AG04449 (cell line): ENCODE results near the gene ANTXR2.

Experiments used
- CTCF ChIA-PET: fragments of 350-600 bp; formaldehyde crosslinking; extraction: SDS; loops from one replicate; lab custom pipeline; 2021; ENCODE audit warnings: antibody characterized with exemption; lab: Yijun Ruan, JAX
- POLR2A ChIA-PET: fragments of 400-600, 350-600 bp; formaldehyde crosslinking; extraction: SDS; loops from one replicate; lab custom pipeline; 2020; ENCODE audit warnings: antibody characterized with exemption, inconsistent platforms; lab: Yijun Ruan, JAX
- DNase-seq: peaks from one replicate; pipeline ENCODE4 v3.0.0-alpha.2; 2010; ENCODE audit warnings: low read depth, low spot score
- H3K4me3 ChIP-seq: 2 replicates; pipeline ENCODE4 v1.5.1; 2011; ENCODE audit warnings: low read depth, mild to moderate bottlenecking, control low read depth, low read length
- TF ChIP-seq, protein P1 (sequence below): IDR thresholded peaks from one replicate; pipeline ENCODE4 v1.5.1; 2011; ENCODE audit warnings: mild to moderate bottlenecking, moderate library complexity, low read length, control low read depth, inconsistent platforms; ENCODE audit not compliant: insufficient read depth; ENCODE audit errors: missing control alignments

Gene ANTXR2

DNA sequence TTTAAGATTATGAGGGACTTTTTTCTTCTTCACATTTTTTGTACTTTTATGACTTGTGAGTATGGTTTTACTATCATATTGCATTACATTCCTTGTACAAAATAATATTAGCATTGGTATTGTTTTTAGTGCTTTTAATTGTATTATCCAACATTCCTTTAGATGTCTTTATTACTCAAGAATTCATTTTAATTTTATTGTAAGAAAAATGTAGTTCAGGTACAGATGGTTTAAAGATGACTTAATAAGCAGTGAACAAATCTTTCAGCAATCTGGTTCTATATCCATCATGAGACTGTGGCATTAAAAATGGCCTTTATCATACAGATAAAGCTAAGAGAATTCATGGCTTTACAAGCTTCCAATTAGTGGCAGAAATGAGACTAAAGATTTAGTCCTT lies 191.6 kb downstream of the ANTXR2 start:
- POLR2A ChIA-PET: no interaction called here
- TF ChIP-seq, protein P1, sequence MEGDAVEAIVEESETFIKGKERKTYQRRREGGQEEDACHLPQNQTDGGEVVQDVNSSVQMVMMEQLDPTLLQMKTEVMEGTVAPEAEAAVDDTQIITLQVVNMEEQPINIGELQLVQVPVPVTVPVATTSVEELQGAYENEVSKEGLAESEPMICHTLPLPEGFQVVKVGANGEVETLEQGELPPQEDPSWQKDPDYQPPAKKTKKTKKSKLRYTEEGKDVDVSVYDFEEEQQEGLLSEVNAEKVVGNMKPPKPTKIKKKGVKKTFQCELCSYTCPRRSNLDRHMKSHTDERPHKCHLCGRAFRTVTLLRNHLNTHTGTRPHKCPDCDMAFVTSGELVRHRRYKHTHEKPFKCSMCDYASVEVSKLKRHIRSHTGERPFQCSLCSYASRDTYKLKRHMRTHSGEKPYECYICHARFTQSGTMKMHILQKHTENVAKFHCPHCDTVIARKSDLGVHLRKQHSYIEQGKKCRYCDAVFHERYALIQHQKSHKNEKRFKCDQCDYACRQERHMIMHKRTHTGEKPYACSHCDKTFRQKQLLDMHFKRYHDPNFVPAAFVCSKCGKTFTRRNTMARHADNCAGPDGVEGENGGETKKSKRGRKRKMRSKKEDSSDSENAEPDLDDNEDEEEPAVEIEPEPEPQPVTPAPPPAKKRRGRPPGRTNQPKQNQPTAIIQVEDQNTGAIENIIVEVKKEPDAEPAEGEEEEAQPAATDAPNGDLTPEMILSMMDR: no peak
- H3K4me3 ChIP-seq: no peak overlapping the region
- DNase-seq: no peak
- CTCF ChIA-PET: no interaction called here

DNA sequence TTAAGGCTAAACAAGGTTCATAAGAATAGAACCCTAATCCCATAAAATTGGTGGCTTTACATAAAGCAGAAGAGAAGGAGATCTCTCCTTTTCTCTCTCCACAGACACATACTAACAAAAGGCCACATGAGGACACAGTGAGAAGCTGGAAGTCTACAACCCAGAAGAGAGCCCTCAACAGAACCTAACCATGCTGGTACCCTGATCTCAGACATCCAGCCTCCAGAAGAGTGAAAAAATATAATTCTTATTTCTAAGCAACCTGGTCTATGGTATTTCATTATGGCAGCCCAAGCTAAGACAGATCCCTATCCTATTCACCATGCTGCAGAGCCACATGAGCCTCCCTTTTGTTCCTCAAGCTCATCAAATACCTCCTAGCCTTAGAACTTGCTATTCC lies 195.5 kb downstream of the ANTXR2 start:
- CTCF ChIA-PET: interaction anchor here (1.6 kb wide), 1 partner anchor 40 kb away, joined by 4 read pairs; no protein-coding TSS in a partner anchor

DNA sequence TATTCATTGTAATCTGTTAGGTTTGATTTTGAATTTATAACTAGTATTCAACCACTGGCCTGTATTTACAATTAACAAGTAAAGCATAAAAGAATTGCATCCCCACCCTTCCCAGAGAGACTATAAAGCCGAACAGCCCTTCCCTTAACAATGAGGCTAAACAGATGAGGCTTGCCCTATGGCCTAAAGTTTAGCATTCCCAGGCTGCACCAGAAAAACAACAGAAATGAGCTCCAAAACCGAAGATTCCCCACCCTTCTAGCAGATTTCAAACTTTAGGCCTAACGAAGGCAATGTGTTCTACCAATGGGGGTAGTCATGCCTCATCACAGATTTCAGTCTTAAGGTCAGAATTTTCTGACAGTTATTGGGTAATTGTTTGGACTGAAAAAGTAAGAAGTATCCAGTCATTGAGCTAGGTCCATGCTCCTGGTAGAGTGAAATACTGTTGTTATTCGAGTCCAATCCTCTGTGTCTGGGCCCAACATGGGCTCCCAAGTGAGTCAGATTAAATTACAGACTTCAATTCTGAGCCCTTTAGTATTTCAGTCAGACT lies 197.6 kb downstream of the ANTXR2 start:
- POLR2A ChIA-PET: no interaction called here

More for the DNA sequence above, 195.5 kb downstream of the ANTXR2 start:
- DNase-seq: no peak
- TF ChIP-seq, protein P1: no peak
- POLR2A ChIA-PET: no interaction called here
- H3K4me3 ChIP-seq: no peak overlapping the region

DNA sequence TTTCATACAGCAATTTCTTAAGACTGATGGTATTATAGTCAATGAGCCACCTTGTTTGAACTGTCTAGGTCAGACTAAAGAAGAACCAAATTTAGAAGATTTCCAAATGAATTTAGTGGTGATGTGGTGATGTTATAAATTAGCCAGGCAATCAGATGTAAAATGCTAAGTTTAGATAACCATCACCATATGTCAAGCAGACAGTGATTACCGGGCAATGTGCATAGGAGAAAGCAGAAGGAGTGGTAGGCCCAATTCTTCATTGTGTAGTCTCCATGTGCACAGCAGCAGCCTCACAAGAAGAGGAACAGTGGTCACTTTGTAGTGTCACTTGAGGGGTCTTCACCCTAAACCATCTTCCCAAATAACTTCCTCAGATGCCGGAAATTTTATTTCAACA lies 198.8 kb downstream of the ANTXR2 start:
- TF ChIP-seq, protein P1: no peak
- no peak overlapping the region for H3K4me3 ChIP-seq
- ChIA-PET POLR2A (no interaction called here), CTCF (no interaction called here)
- DNase-seq: no peak

More for the DNA sequence above, 197.6 kb downstream of the ANTXR2 start:
- CTCF ChIA-PET: no interaction called here
- DNase-seq: no peak
- no peak overlapping the region for H3K4me3 ChIP-seq
- TF ChIP-seq, protein P1: no peak

DNA sequence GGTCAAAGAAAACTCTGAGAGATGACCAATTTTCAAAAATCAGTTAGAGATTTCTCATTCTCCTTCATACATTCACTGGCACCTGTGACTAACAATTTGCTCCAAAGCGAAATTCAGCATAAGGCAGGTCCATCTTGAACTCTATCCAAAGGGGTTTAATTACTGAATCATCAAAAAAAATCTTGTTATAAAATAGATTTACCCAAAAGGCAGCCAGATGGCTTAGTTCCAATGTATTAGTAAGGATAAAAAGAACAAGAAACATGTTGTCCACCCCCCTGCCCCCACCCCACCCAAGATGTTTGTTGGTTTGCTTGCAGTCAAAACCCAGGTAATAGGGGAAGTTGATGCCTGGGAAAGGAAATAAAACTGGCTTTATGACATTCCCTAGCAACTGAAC lies 200.3 kb downstream of the ANTXR2 start:
- no peak overlapping the region for H3K4me3 ChIP-seq
- DNase-seq: no peak
- POLR2A ChIA-PET: no interaction called here
- TF ChIP-seq, protein P1: no peak
- CTCF ChIA-PET: no interaction called here

DNA sequence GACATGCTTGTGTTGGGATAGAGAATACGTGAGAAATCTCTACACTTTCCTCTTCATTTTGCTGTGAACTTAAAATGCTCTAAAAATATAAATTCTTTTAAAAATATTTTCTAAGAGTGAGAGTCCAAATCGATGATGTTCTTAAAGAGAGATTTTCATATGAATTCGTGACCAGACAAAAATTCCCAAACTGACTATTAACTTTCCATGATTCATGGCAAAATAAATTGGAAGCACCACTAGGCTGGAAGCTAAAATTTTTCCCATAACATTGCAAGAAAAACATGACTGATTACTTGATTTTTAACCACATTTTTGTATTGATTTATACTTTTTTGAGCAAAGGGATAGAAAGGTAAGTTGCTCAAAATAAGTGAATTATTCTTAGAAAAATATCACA lies 201.1 kb downstream of the ANTXR2 start:
- CTCF ChIA-PET: no interaction called here
- POLR2A ChIA-PET: no interaction called here
- TF ChIP-seq, protein P1: no peak
- no peak for DNase-seq
- H3K4me3 ChIP-seq: no peak overlapping the region
